KOPT-K1 (cell line): ENCODE results near the gene PGAM1.

ENCODE experiments used
- H3K27ac ChIP-seq: fragments of 200-600 bp; sonication (generic); 2 replicates; pipeline ENCODE4 v1.5.1; 2016; ENCODE audit warnings: antibody characterized with exemption, mild to moderate bottlenecking, low read depth, low read length; ENCODE audit not compliant: poor library complexity, severe bottlenecking
- H3K36me3 ChIP-seq: fragments of 200-600 bp; sonication (generic); 2 replicates; pipeline ENCODE4 v1.5.1; 2017; ENCODE audit warnings: antibody characterized with exemption, mild to moderate bottlenecking, low read length, moderate library complexity; ENCODE audit not compliant: insufficient read depth
- H3K9me3 ChIP-seq: fragments of 200-600 bp; sonication (generic); 2 replicates; pipeline ENCODE4 v1.5.1; 2017; ENCODE audit warnings: antibody characterized with exemption, low read length, mild to moderate bottlenecking; ENCODE audit not compliant: insufficient read depth, poor library complexity, severe bottlenecking

The PGAM1 gene

GRCh38 chr10:97434055-97434454 lies 8.1 kb downstream of the PGAM1 start:
- Histone ChIP-seq H3K9me3 (no peaks in the 10 kb centered on the region), H3K27ac (no peak overlapping the region), H3K36me3 (peaks cover 93% of the 10 kb centered on the region)

GRCh38 chr10:97434557-97434956 lies 8.6 kb downstream of the PGAM1 start:
- peaks cover 93% of the 10 kb centered on the region for H3K36me3 ChIP-seq
- no peaks in the 10 kb centered on the region for H3K9me3 ChIP-seq
- H3K27ac ChIP-seq: no peak overlapping the region

- Histone ChIP-seq H3K36me3 (peaks cover 91% of the 10 kb centered on the region), H3K27ac (no peak overlapping the region), H3K9me3 (no peaks in the 10 kb centered on the region)
Measured at GRCh38 chr10:97435211-97435610, 9.2 kb downstream of the PGAM1 start.

GRCh38 chr10:97442277-97442676 lies 16.3 kb downstream of the PGAM1 start:
- Histone ChIP-seq H3K9me3 (no peaks in the 10 kb centered on the region), H3K27ac (no peak overlapping the region), H3K36me3 (peaks cover 69% of the 10 kb centered on the region)

- H3K36me3 ChIP-seq: peaks cover 55% of the 10 kb centered on the region
- no peaks in the 10 kb centered on the region for H3K9me3 ChIP-seq
- H3K27ac ChIP-seq: no peak overlapping the region
Measured at GRCh38 chr10:97444212-97444611, 18.2 kb downstream of the PGAM1 start.

GRCh38 chr10:97445357-97445721 lies 19.3 kb downstream of the PGAM1 start:
- Histone ChIP-seq H3K9me3 (no peaks in the 10 kb centered on the region), H3K36me3 (peaks cover 50% of the 10 kb centered on the region), H3K27ac (peak overlapping the region; percentile 57)

- no peaks in the 10 kb centered on the region for H3K9me3 ChIP-seq
Measured at GRCh38 chr10:97445722-97446639, 20.0 kb downstream of the PGAM1 start, which contains the start of the genes EXOSC1 and ZDHHC16. TSS of gene EXOSC1 (minus strand) at chr10:97446006. CDS start at chr10:97445985, 21 bp downstream. TSS of gene ZDHHC16 (plus strand) at chr10:97446175. CDS start at chr10:97451676, 5,501 bp downstream.

GRCh38 chr10:97450828-97451227 lies 24.8 kb downstream of the PGAM1 start:
- H3K36me3 ChIP-seq: peaks cover 65% of the 10 kb centered on the region

More at GRCh38 chr10:97445722-97446639, 20.0 kb downstream of the PGAM1 start, which contains the start of the genes EXOSC1 and ZDHHC16:
- H3K27ac ChIP-seq: peak within 1 kb of the TSS; percentile 57
- peaks cover 50% of the 10 kb centered on the region for H3K36me3 ChIP-seq

GRCh38 chr10:97451605-97452004 lies 25.6 kb downstream of the PGAM1 start:
- Histone ChIP-seq H3K9me3 (no peaks in the 10 kb centered on the region), H3K27ac (no peak overlapping the region), H3K36me3 (peaks cover 72% of the 10 kb centered on the region)

More at GRCh38 chr10:97450828-97451227, 24.8 kb downstream of the PGAM1 start:
- no peak overlapping the region for H3K27ac ChIP-seq
- H3K9me3 ChIP-seq: no peaks in the 10 kb centered on the region

- H3K9me3 ChIP-seq: no peaks in the 10 kb centered on the region
- H3K27ac ChIP-seq: no peak overlapping the region
- peaks cover 80% of the 10 kb centered on the region for H3K36me3 ChIP-seq
Measured at GRCh38 chr10:97452352-97452751, 26.4 kb downstream of the PGAM1 start.

GRCh38 chr10:97454330-97455036 lies 28.5 kb downstream of the PGAM1 start:
- Histone ChIP-seq H3K9me3 (no peaks in the 10 kb centered on the region), H3K36me3 (peaks cover 95% of the 10 kb centered on the region), H3K27ac (no peak overlapping the region)

GRCh38 chr10:97456034-97456685 lies 30.2 kb downstream of the PGAM1 start:
- H3K27ac ChIP-seq: no peak overlapping the region
- H3K36me3 ChIP-seq: peaks cover 100% of the 10 kb centered on the region

GRCh38 chr10:97456686-97457065 lies 30.7 kb downstream of the PGAM1 start:
- H3K9me3 ChIP-seq: no peaks in the 10 kb centered on the region
- no peak overlapping the region for H3K27ac ChIP-seq
- peaks cover 100% of the 10 kb centered on the region for H3K36me3 ChIP-seq

More at GRCh38 chr10:97456034-97456685, 30.2 kb downstream of the PGAM1 start:
- no peaks in the 10 kb centered on the region for H3K9me3 ChIP-seq

- no peak overlapping the region for H3K27ac ChIP-seq
- H3K36me3 ChIP-seq: peaks cover 100% of the 10 kb centered on the region
Measured at GRCh38 chr10:97459111-97459510, 33.1 kb downstream of the PGAM1 start.

GRCh38 chr10:97459933-97460332 lies 33.9 kb downstream of the PGAM1 start:
- Histone ChIP-seq H3K27ac (no peak overlapping the region), H3K36me3 (peaks cover 100% of the 10 kb centered on the region)

More at GRCh38 chr10:97459111-97459510, 33.1 kb downstream of the PGAM1 start:
- H3K9me3 ChIP-seq: no peaks in the 10 kb centered on the region

More at GRCh38 chr10:97459933-97460332, 33.9 kb downstream of the PGAM1 start:
- no peaks in the 10 kb centered on the region for H3K9me3 ChIP-seq
